Prostate gland (tissue), 2 donors: ENCODE data around the gene FCHSD2. TPM values are rescaled to one million over a fixed set of nuclear protein-coding genes. Genes with fewer than 3 reads are reported as not detected.

Experiments
- DNase-seq: peaks from one replicate; pipeline ENCODE4 v3.0.0-alpha.2; 2019; ENCODE audit warnings: low spot score
- H3K27ac ChIP-seq, 2 donors: fragments of 200-600 bp; sonication (generic); 2 replicates each; pipeline ENCODE4 v1.5.1; 2017 to 2019
- H3K27me3 ChIP-seq: fragments of 200-600 bp; sonication (generic); replicated peaks from 2 replicates; pipeline ENCODE4 v1.5.1; 2019; ENCODE audit not compliant: insufficient read depth
- H3K36me3 ChIP-seq, 2 donors: fragments of 200-600 bp; sonication (generic); 1 replicate in 1 of 2; 2 replicates in 1 of 2; pipeline versions ENCODE4 v1.5.1 to v1.8.1; 2017 to 2019
- H3K4me1 ChIP-seq: fragments of 200-600 bp; sonication (generic); replicated peaks from 2 replicates; pipeline ENCODE4 v1.5.1; 2019
- H3K4me3 ChIP-seq, 2 donors: fragments of 200-600 bp; sonication (generic); 2 replicates each; pipeline ENCODE4 v1.5.1; 2017 to 2019
- H3K9me3 ChIP-seq: fragments of 200-600 bp; sonication (generic); 2 replicates; pipeline ENCODE4 v1.5.1; 2017
- CTCF ChIP-seq, 4 experiments: fragments of 200-600 bp in 2 of 4; fragments of 450-650 bp in 2 of 4; sonication (generic) in 2 of 4; IDR thresholded peaks; 1 replicate in 3 of 4; 2 replicates in 1 of 4; pipeline ENCODE4 v1.5.1; 2016 to 2019; ENCODE audit warnings: antibody characterized with exemption in 4 of 4, mild to moderate bottlenecking in 2 of 4, moderate library complexity in 2 of 4
- POLR2A ChIP-seq: fragments of 450-650 bp; IDR thresholded peaks from one replicate; pipeline ENCODE4 v1.6.1; 2016; ENCODE audit warnings: antibody characterized with exemption, mild to moderate bottlenecking
- POLR2AphosphoS5 ChIP-seq: sonication (generic); formaldehyde crosslinking; IDR thresholded peaks from one replicate; pipeline ENCODE4 v1.6.1; 2017; ENCODE audit warnings: antibody characterized with exemption
- WGBS: methylation state at CpG from one replicate; pipeline ENCODE4 v1.1.5; 2018; 5-methylcytosine and 5-hydroxymethylcytosine counted together
- intact Hi-C: fragments of 100-400 bp; cut with DNase I; formaldehyde crosslinking; loops from one replicate; pipeline ENCODE4 v1.14.2; 2022
- total RNA-seq, 2 donors: library from RNA; depleted of rRNA; stranded (reverse); fragments of >200 nt; gene quantifications; one replicate each; pipeline ENCODE4 v1.1.0, GENCODE V29; 2016

The FCHSD2 gene
- total RNA-seq, 2 donors from 2014 or later: 9.9 to 45.3 TPM

- H3K4me3 ChIP-seq: no peak overlapping the region
- no peaks in the 10 kb centered on the region for H3K9me3 ChIP-seq
- no peaks in the 10 kb centered on the region for H3K4me1 ChIP-seq
- intact Hi-C loops: no loop called here
- TF ChIP-seq POLR2AphosphoS5 (no peak), CTCF (IDR thresholded peaks at IDR 0.05) (no peak), POLR2A (no peak)
- 96% methylated on average over 3 of the region's 3 CpGs for WGBS
- H3K36me3 ChIP-seq: no peaks in the 10 kb centered on the region
- no peak for DNase-seq
- no peaks in the 10 kb centered on the region for H3K27me3 ChIP-seq
- H3K27ac ChIP-seq: no peak overlapping the region
Observed at GRCh38 chr11:73107597-73107996, 34.5 kb downstream of the FCHSD2 start.

- H3K9me3 ChIP-seq: no peaks in the 10 kb centered on the region
- WGBS: 83% methylated on average over 1 of the region's 1 CpG
- H3K27ac ChIP-seq: no peak overlapping the region
- H3K4me1 ChIP-seq: no peaks in the 10 kb centered on the region
- TF ChIP-seq POLR2AphosphoS5: no peak
- intact Hi-C loops: no loop called here
- no peaks in the 10 kb centered on the region for H3K36me3 ChIP-seq
- H3K4me3 ChIP-seq: no peak overlapping the region
- no peaks in the 10 kb centered on the region for H3K27me3 ChIP-seq
- DNase-seq: no peak
Observed at GRCh38 chr11:73106347-73106746, 35.8 kb downstream of the FCHSD2 start.

GRCh38 chr11:73100578-73100977 lies 41.5 kb downstream of the FCHSD2 start:
- Histone ChIP-seq H3K4me3 (no peak overlapping the region), H3K27me3 (no peaks in the 10 kb centered on the region), H3K27ac (no peak overlapping the region), H3K9me3 (no peaks in the 10 kb centered on the region), H3K4me1 (no peaks in the 10 kb centered on the region), H3K36me3 (no peaks in the 10 kb centered on the region)
- intact Hi-C loops: no loop called here
- no peak for DNase-seq
- 90% methylated on average over 8 of the region's 8 CpGs for WGBS
- no peak for TF ChIP-seq POLR2AphosphoS5
- TF ChIP-seq POLR2A: no peak
- TF ChIP-seq CTCF (IDR thresholded peaks at IDR 0.05): no peak

- TF ChIP-seq POLR2A (no peak), CTCF (IDR thresholded peaks at IDR 0.05) (no peak), POLR2AphosphoS5 (no peak)
- H3K4me3 ChIP-seq: no peak overlapping the region
- no peaks in the 10 kb centered on the region for H3K27me3 ChIP-seq
- no peaks in the 10 kb centered on the region for H3K4me1 ChIP-seq
- no peaks in the 10 kb centered on the region for H3K36me3 ChIP-seq
- DNase-seq: no peak
- intact Hi-C loops: no loop called here
- 93% methylated on average over 25 of the region's 25 CpGs for WGBS
- no peak overlapping the region for H3K27ac ChIP-seq
- H3K9me3 ChIP-seq: no peaks in the 10 kb centered on the region
Observed at GRCh38 chr11:73099512-73100266, 42.4 kb downstream of the FCHSD2 start.

GRCh38 chr11:73095613-73096012 lies 46.5 kb downstream of the FCHSD2 start:
- WGBS: 34% methylated on average over 2 of the region's 2 CpGs
- H3K4me3 ChIP-seq: no peak overlapping the region
- H3K4me1 ChIP-seq: no peaks in the 10 kb centered on the region
- DNase-seq: peak; percentile 10
- no peaks in the 10 kb centered on the region for H3K36me3 ChIP-seq
- H3K27me3 ChIP-seq: no peaks in the 10 kb centered on the region
- intact Hi-C loops: no loop called here
- peak overlapping the region in 1 of 2 donors; percentile 43 for H3K27ac ChIP-seq
- TF ChIP-seq POLR2AphosphoS5 (peak; percentile 16), POLR2A (no peak)
- no peaks in the 10 kb centered on the region for H3K9me3 ChIP-seq
